ENCODE data around the gene PEX13. TPM values are rescaled to one million over a fixed set of nuclear protein-coding genes. Genes with fewer than 3 reads are reported as not detected.
A peak's percentile ranks its signal among the peaks of the same experiment; 100 is the strongest.
"Not testable (repeated sequence)": the region's sequence is repeated elsewhere in the genome, so short reads cannot be mapped to it uniquely, and the experiment has no call there.

PEX13 gene
- polyA plus RNA-seq, 6 donors from 2014 or later = 8.5 to 17.9 (median 10.6) TPM

DNA sequence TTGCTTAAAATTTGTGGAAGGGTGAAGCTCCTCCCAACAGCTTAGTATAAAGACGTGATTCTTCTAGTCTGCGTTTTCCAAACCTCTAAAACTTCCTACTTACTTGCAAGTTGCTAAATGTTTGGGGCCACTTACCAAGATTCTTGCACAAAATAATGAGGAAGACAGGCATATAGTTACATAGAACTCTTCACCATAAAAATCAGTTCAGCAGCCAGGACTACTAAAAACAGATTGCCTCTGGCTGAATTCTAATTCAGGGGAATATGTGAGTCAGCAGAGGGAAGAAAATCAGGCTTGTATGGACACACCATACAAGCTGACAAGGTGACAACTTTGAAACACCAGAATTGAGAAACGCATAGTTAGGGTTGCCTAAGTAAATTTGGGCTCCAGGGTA lies 2.8 kb upstream of the PEX13 start:
- peak overlapping the region in 1 of 6 donors; percentile 75 for H3K27ac Mint-ChIP-seq
- H3K4me1 Mint-ChIP-seq = peaks cover 8 to 27% (median 19%) of the 10 kb centered on the region in 3 donors
- no peak for ATAC-seq (ENCODE audit: low read depth in 2 of 2)
- H3K27me3 Mint-ChIP-seq = no peaks in the 10 kb centered on the region
- peaks cover 0 to 7% of the 10 kb centered on the region in 2 donors for H3K36me3 Mint-ChIP-seq
- H3K4me3 Mint-ChIP-seq = peak overlapping the region in 3 of 8 donors; percentile 31 to 99 (median 71)
- H3K9me3 Mint-ChIP-seq = no peaks in the 10 kb centered on the region
- DNase-seq = no peak

DNA sequence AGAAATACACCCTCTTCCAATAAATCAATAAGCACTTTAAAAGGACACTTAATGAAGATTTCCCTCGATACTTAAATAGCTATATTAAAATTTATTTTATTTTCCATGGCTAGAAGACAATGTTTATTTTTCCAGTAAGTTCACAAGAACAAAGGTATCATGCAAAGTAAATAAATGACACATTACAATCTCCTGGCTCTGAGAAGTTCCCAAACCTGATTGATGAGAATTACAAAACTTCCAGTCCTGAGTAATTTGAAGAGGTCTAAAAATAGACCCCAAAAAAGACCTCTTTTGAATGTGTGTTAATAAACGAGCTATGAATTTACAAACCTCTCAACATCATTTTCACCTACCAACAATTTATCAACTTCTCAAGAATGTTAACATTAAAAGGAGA lies 1.5 kb upstream of the PEX13 start:
- H3K27me3 Mint-ChIP-seq = no peaks in the 10 kb centered on the region
- no peaks in the 10 kb centered on the region for H3K9me3 Mint-ChIP-seq
- peak overlapping the region in 2 of 6 donors; percentile 18 to 94 for H3K27ac Mint-ChIP-seq
- H3K36me3 Mint-ChIP-seq = peaks cover 0 to 7% of the 10 kb centered on the region in 2 donors
- peaks cover 8 to 32% (median 24%) of the 10 kb centered on the region in 3 donors for H3K4me1 Mint-ChIP-seq
- H3K4me3 Mint-ChIP-seq = peak overlapping the region; percentile 94 to 100 (median 99)
- ATAC-seq (ENCODE audit: low read depth in 2 of 2) (no peak), DNase-seq (no peak)

DNA sequence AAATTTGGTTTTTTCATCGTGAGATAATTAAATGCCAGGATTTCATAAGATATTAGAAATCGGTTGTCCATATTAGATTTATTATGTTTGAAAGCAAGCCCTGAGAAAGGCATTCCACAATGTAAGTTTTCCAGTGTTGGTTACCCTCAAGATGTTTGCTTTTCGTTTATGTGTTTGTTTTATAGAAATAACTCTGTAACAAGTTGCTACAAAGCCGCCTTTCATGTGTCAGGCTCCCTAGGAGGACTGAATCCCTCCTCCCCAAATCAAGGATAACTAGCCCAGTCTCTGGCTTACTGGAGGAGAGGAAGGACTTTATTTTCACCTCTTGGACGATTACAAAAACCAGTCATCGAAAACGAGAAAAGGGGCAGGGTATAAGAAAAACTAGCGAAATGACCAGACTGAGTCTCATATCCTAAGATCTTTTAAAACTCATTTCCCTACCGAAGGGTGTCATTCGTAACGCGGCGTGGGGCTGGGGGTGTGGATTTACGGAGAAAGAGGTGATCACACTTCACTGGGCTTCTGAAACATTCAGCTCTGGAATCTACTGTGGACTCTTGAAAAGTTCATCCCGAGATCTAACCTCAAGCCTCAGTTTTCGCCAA lies 1.0 kb upstream of the PEX13 start:
- no peaks in the 10 kb centered on the region for H3K9me3 Mint-ChIP-seq
- peak overlapping the region; percentile 32 to 98 (median 96) for H3K27ac Mint-ChIP-seq
- DNase-seq = no peak
- peaks cover 0 to 7% of the 10 kb centered on the region in 2 donors for H3K36me3 Mint-ChIP-seq
- no peaks in the 10 kb centered on the region for H3K27me3 Mint-ChIP-seq
- H3K4me1 Mint-ChIP-seq = peaks cover 8 to 34% (median 27%) of the 10 kb centered on the region in 3 donors
- H3K4me3 Mint-ChIP-seq = peak overlapping the region; percentile 94 to 100 (median 99)
- no peak for ATAC-seq (ENCODE audit: low read depth in 2 of 2)

DNA sequence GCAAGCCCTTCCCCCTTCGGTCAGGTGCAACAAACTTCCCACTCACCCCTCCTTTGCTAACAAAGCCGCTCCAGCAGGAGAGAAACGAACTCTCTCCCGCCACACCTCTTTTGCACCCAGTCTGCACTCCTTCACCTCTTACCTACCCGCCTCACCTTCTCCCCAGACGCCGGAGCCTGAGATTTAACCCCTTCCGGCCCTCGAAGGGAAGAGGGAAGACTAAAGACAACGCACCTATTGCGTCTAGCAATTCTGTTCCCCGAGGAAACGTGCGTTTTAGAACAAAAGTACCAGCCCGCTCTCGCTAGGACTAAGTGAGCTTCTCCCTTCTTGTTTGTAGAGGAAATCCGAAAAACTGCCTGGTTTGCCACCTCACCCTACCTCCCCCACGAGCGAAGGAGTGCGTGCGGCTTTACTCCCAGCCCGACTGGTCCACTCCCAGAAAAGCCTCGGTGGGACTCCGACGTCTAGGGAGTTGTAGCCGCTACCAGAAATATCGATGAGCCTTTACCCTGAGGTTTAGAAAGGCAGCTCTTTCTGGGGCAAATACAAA lies 441 bp upstream of the PEX13 start:
- no peaks in the 10 kb centered on the region for H3K9me3 Mint-ChIP-seq
- H3K27ac Mint-ChIP-seq = peak overlapping the region; percentile 94 to 98 (median 96)
- ATAC-seq (ENCODE audit: low read depth in 2 of 2) (peak; percentile 64), DNase-seq (peak; percentile 66)
- peaks cover 0 to 7% of the 10 kb centered on the region in 2 donors for H3K36me3 Mint-ChIP-seq
- H3K4me1 Mint-ChIP-seq = peaks cover 8 to 38% (median 27%) of the 10 kb centered on the region in 3 donors
- H3K4me3 Mint-ChIP-seq = peak overlapping the region; percentile 94 to 100 (median 99)
- no peaks in the 10 kb centered on the region for H3K27me3 Mint-ChIP-seq

DNA sequence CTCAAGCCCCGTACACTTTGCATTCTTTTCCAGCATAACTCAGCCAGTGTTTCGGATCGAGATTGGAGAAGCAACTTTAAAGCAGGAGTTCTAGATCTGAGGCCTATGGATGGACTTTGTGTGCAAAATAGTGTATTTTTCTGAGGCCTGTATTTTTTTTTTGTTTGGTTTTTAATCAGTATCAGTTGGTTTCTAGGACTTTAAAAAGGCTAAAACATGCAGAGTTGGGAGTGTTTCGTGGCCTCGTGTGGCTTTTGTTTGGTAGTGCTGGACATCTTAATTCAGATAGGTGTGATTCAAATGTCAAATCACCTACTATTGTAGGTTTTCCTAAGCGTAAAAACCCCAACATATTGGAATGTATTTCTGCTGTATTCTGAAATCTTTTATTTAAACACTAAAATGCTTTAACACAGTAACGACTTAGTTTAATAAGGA lies 817 bp downstream of the PEX13 start:
- Mint-ChIP-seq H3K27ac (peak overlapping the region; percentile 79 to 98 (median 96)), H3K36me3 (peaks cover 0 to 8% of the 10 kb centered on the region in 2 donors), H3K9me3 (peaks cover 0 to 2% (median 0%) of the 10 kb centered on the region in 7 donors), H3K4me3 (peak overlapping the region; percentile 94 to 100 (median 99)), H3K27me3 (no peaks in the 10 kb centered on the region), H3K4me1 (peaks cover 13 to 42% (median 29%) of the 10 kb centered on the region in 3 donors)
- DNase-seq = no peak
- ATAC-seq (ENCODE audit: low read depth in 2 of 2) = no peak

- peak overlapping the region in 7 of 8 donors; percentile 97 to 100 (median 99) for H3K4me3 Mint-ChIP-seq
- H3K36me3 Mint-ChIP-seq = peaks cover 0 to 13% of the 10 kb centered on the region in 2 donors
- no peaks in the 10 kb centered on the region for H3K27me3 Mint-ChIP-seq
- ATAC-seq (ENCODE audit: low read depth in 2 of 2) (no peak), DNase-seq (no peak)
- H3K9me3 Mint-ChIP-seq = peaks cover 0 to 2% (median 0%) of the 10 kb centered on the region in 7 donors
- H3K4me1 Mint-ChIP-seq = peaks cover 17 to 44% (median 33%) of the 10 kb centered on the region in 3 donors
- peak overlapping the region; percentile 69 to 98 (median 95) for H3K27ac Mint-ChIP-seq
These were observed 1.3 kb downstream of the PEX13 start for GRCh38 chr2:61018798-61019197.

- peaks cover 0 to 20% of the 10 kb centered on the region in 2 donors for H3K36me3 Mint-ChIP-seq
- no peak overlapping the region for H3K4me3 Mint-ChIP-seq
- no peak for ATAC-seq (ENCODE audit: low read depth in 2 of 2)
- H3K4me1 Mint-ChIP-seq = peaks cover 24 to 46% (median 40%) of the 10 kb centered on the region in 3 donors
- no peak overlapping the region for H3K27ac Mint-ChIP-seq
- DNase-seq = no peak
- H3K9me3 Mint-ChIP-seq = peaks cover 0 to 2% (median 0%) of the 10 kb centered on the region in 7 donors
- H3K27me3 Mint-ChIP-seq = no peaks in the 10 kb centered on the region
These were observed 3.7 kb downstream of the PEX13 start for GRCh38 chr2:61021228-61021660.

DNA sequence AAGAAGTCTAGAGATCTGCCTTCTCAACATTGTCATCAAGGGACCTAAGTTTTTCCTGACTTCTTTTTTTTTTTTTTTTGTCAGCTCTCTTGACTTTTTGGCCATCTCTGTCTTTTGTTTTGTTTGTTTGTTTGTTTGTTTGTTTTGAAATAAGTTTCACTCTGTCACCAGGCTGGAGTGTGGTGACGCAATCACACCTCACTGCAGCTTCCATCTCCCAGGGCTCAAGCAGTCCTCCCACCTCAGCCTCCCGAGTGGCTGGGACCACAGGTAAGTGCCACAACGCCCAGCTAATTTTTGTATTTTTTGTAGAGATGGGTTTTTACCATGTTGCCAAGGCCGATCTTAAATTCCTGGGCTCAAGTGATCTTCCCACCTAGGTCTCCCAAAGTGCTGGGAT lies 6.2 kb downstream of the PEX13 start:
- Mint-ChIP-seq H3K9me3 (peaks cover 0 to 2% (median 0%) of the 10 kb centered on the region in 7 donors), H3K36me3 (peaks cover 6 to 23% of the 10 kb centered on the region in 2 donors), H3K27ac (peak overlapping the region in 2 of 6 donors; percentile 75 to 84), H3K4me3 (peak overlapping the region in 1 of 8 donors; percentile 65), H3K4me1 (peaks cover 29 to 40% (median 34%) of the 10 kb centered on the region in 3 donors), H3K27me3 (no peaks in the 10 kb centered on the region)
- no peak for ATAC-seq (ENCODE audit: low read depth in 2 of 2)
- no peak for DNase-seq

GRCh38 chr2:61029533-61029932 lies 12.0 kb downstream of the PEX13 start:
- Mint-ChIP-seq H3K36me3 (peaks cover 25 to 34% of the 10 kb centered on the region in 2 donors), H3K9me3 (no peaks in the 10 kb centered on the region), H3K4me3 (no peak overlapping the region), H3K4me1 (peaks cover 4 to 18% (median 11%) of the 10 kb centered on the region in 3 donors), H3K27ac (no peak overlapping the region), H3K27me3 (no peaks in the 10 kb centered on the region)
- DNase-seq = no peak
- no peak for ATAC-seq (ENCODE audit: low read depth in 2 of 2)

DNA sequence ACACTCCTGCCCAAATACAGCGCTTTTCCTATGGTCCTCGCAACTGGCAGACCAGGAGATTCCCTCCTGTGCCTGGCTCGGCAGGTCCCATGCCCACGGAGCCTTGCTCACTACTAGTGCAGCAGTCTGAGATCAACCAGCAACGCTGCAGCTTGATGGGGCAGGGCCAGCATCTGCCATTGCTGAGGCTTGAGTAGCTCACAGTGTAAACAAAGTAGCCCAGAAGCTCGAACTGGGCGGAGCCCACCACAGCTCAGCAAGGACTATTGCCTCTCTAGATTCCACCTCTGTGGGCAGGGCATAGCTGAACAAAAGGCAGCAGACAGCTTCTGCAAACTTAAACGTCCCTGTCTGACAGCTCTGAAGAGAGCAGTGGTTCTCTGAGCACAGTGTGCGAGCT lies 17.1 kb downstream of the PEX13 start:
- not testable (repeated sequence) for H3K9me3 Mint-ChIP-seq; H3K27me3 Mint-ChIP-seq; H3K4me3 Mint-ChIP-seq; DNase-seq; ATAC-seq (ENCODE audit: low read depth in 2 of 2)
- Mint-ChIP-seq H3K36me3 (peaks cover 19 to 24% of the 10 kb centered on the region in 2 donors), H3K27ac (peak overlapping the region in 2 of 6 donors; percentile 27 to 80), H3K4me1 (peaks cover 0 to 17% (median 14%) of the 10 kb centered on the region in 3 donors)

- H3K9me3 Mint-ChIP-seq; DNase-seq; H3K27ac Mint-ChIP-seq; H3K27me3 Mint-ChIP-seq; H3K4me3 Mint-ChIP-seq; ATAC-seq (ENCODE audit: low read depth in 2 of 2): not testable (repeated sequence)
- Mint-ChIP-seq H3K4me1 (peaks cover 7 to 27% (median 18%) of the 10 kb centered on the region in 3 donors), H3K36me3 (peaks cover 14 to 21% of the 10 kb centered on the region in 2 donors)
These were observed 19.1 kb downstream of the PEX13 start for GRCh38 chr2:61036643-61037042.

GRCh38 chr2:61042807-61043206 lies 25.3 kb downstream of the PEX13 start:
- peaks cover 10 to 35% (median 16%) of the 10 kb centered on the region in 3 donors for H3K4me1 Mint-ChIP-seq
- no peak overlapping the region for H3K4me3 Mint-ChIP-seq
- no peaks in the 10 kb centered on the region for H3K27me3 Mint-ChIP-seq
- peaks cover 0 to 4% of the 10 kb centered on the region in 2 donors for H3K36me3 Mint-ChIP-seq
- peak overlapping the region in 1 of 6 donors; percentile 74 for H3K27ac Mint-ChIP-seq
- no peak for ATAC-seq (ENCODE audit: low read depth in 2 of 2)
- no peak for DNase-seq
- peaks cover 0 to 3% (median 0%) of the 10 kb centered on the region in 7 donors for H3K9me3 Mint-ChIP-seq

DNA sequence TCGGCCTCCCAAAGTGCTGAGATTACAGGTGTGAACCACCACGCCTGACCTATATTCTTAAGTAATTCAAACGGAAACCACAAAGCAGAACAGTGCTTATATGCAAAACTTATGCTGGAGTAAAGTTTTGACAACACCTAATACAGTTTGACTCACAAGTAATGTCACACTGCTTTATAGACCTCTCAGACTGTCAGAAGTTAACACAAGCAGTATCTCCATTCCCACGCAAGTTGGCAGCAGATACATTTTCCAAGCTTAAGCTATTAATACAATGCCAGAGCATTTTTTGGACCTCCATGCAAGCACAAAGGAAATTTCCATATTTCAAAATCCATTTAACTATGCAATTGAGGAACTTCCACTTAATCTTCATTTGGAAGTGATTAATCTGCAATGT lies 27.1 kb downstream of the PEX13 start:
- Mint-ChIP-seq H3K4me1 (peaks cover 10 to 27% (median 16%) of the 10 kb centered on the region in 3 donors), H3K9me3 (no peaks in the 10 kb centered on the region)

More for the DNA sequence above, 27.1 kb downstream of the PEX13 start:
- ATAC-seq (ENCODE audit: low read depth in 2 of 2) (peak; percentile 39 to 49), DNase-seq (no peak)
- H3K36me3 Mint-ChIP-seq = peaks cover 0 to 11% of the 10 kb centered on the region in 2 donors
- peak overlapping the region in 2 of 6 donors; percentile 62 to 76 for H3K27ac Mint-ChIP-seq
- no peaks in the 10 kb centered on the region for H3K27me3 Mint-ChIP-seq
- no peak overlapping the region for H3K4me3 Mint-ChIP-seq

Data from naive B cell (primary cell).